Measurements from ENCODE around the gene KPNA1. TPM values are rescaled to one million over a fixed set of nuclear protein-coding genes. Genes with fewer than 3 reads are reported as not detected.
A peak's percentile ranks its signal among the peaks of the same experiment; 100 is the strongest.

KPNA1 gene
- total and polyA plus RNA-seq, 2 experiments from 2014 or later, result 19.8 to 30.1 TPM

GRCh38 chr3:122516846-122517360 lies 2.2 kb upstream of the KPNA1 start:
- H3K36me3 Mint-ChIP-seq (ENCODE audit: low read depth), result no peaks in the 10 kb centered on the region
- Histone ChIP-seq H3K27ac (ENCODE audit: low read depth) (no peak overlapping the region), H3K4me3 (no peak overlapping the region), H3K79me2 (replicated peaks; ENCODE audit: insufficient read depth) (peaks cover 22% of the 10 kb centered on the region), H3K4me1 (ENCODE audit: insufficient read depth) (peaks cover 18% of the 10 kb centered on the region), H4K20me1 (replicated peaks; ENCODE audit: insufficient read depth) (peaks cover 12% of the 10 kb centered on the region; the same call in 1 of the 2 replicates), H2AFZ (no peak overlapping the region), H3K9me2 (ENCODE audit: insufficient read depth) (no peaks in the 10 kb centered on the region), H3K4me2 (no peak overlapping the region), H3K36me3 (ENCODE audit: insufficient read depth) (no peaks in the 10 kb centered on the region), H3F3A (replicated peaks; ENCODE audit: low read depth) (no peaks in the 10 kb centered on the region; the same call in 1 of the 2 replicates), H3K27me3 (ENCODE audit: insufficient read depth) (no peaks in the 10 kb centered on the region)
- no peak for DNase-seq (ENCODE audit: low spot score)
- no peaks in the 10 kb centered on the region; the same call in 2 of the 3 replicates for H3K9me3 Mint-ChIP-seq
- TF ChIP-seq, protein P1, sequence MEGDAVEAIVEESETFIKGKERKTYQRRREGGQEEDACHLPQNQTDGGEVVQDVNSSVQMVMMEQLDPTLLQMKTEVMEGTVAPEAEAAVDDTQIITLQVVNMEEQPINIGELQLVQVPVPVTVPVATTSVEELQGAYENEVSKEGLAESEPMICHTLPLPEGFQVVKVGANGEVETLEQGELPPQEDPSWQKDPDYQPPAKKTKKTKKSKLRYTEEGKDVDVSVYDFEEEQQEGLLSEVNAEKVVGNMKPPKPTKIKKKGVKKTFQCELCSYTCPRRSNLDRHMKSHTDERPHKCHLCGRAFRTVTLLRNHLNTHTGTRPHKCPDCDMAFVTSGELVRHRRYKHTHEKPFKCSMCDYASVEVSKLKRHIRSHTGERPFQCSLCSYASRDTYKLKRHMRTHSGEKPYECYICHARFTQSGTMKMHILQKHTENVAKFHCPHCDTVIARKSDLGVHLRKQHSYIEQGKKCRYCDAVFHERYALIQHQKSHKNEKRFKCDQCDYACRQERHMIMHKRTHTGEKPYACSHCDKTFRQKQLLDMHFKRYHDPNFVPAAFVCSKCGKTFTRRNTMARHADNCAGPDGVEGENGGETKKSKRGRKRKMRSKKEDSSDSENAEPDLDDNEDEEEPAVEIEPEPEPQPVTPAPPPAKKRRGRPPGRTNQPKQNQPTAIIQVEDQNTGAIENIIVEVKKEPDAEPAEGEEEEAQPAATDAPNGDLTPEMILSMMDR (conservative IDR thresholded peaks at IDR 0.05; ENCODE audit: low read depth in 2 of 2), result 0 out of 4 replicates have a peak, but pooled peaks of 1 of the 2 experiments have one; percentile 27
- no peak for TF ChIP-seq EZH2 (IDR thresholded peaks at IDR 0.05; ENCODE audit: low read depth, unreplicated experiment)
- no peak overlapping the region for H3K27ac Mint-ChIP-seq
- no peak overlapping the region for H3K4me3 Mint-ChIP-seq
- peaks cover 17% of the 10 kb centered on the region for H3K4me1 Mint-ChIP-seq
- no peak for ATAC-seq
- peaks cover 2% of the 10 kb centered on the region for H3K27me3 Mint-ChIP-seq (ENCODE audit: insufficient read depth, low read depth, poor library complexity)

- ATAC-seq (no peak), DNase-seq (ENCODE audit: low spot score) (no peak)
- no peaks in the 10 kb centered on the region for H3K36me3 Mint-ChIP-seq (ENCODE audit: low read depth)
- H3K27ac Mint-ChIP-seq, result no peak overlapping the region
- Histone ChIP-seq H3K4me3 (no peak overlapping the region), H3K79me2 (replicated peaks; ENCODE audit: insufficient read depth) (peaks cover 32% of the 10 kb centered on the region), H3K27me3 (ENCODE audit: insufficient read depth) (no peaks in the 10 kb centered on the region), H3K9me2 (ENCODE audit: insufficient read depth) (no peaks in the 10 kb centered on the region), H4K20me1 (replicated peaks; ENCODE audit: insufficient read depth) (peaks cover 12% of the 10 kb centered on the region; the same call in 1 of the 2 replicates), H3K36me3 (ENCODE audit: insufficient read depth) (no peaks in the 10 kb centered on the region), H3K4me2 (no peak overlapping the region), H3K27ac (ENCODE audit: low read depth) (no peak overlapping the region), H3F3A (replicated peaks; ENCODE audit: low read depth) (no peaks in the 10 kb centered on the region; the same call in 1 of the 2 replicates), H3K4me1 (ENCODE audit: insufficient read depth) (peaks cover 28% of the 10 kb centered on the region), H2AFZ (no peak overlapping the region)
- H3K27me3 Mint-ChIP-seq (ENCODE audit: insufficient read depth, low read depth, poor library complexity), result peaks cover 2% of the 10 kb centered on the region
- peaks cover 28% of the 10 kb centered on the region for H3K4me1 Mint-ChIP-seq
- H3K9me3 Mint-ChIP-seq, result no peaks in the 10 kb centered on the region; the same call in 2 of the 3 replicates
- H3K4me3 Mint-ChIP-seq, result no peak overlapping the region
- TF ChIP-seq EZH2 (IDR thresholded peaks at IDR 0.05; ENCODE audit: low read depth, unreplicated experiment) (no peak), CREB1 (CRISPR knock-in tag; IDR thresholded peaks at IDR 0.05; ENCODE audit: low read depth) (no peak), EZH2phosphoT487 (IDR thresholded peaks at IDR 0.05; ENCODE audit: unreplicated experiment) (no peak), JUNB (IDR thresholded peaks at IDR 0.05; ENCODE audit: unreplicated experiment) (no peak), ZNF331 (CRISPR knock-in tag; IDR thresholded peaks at IDR 0.05; ENCODE audit: low read depth) (no peak), REST (IDR thresholded peaks at IDR 0.05; ENCODE audit: unreplicated experiment) (no peak)
- TF ChIP-seq, protein P2, sequence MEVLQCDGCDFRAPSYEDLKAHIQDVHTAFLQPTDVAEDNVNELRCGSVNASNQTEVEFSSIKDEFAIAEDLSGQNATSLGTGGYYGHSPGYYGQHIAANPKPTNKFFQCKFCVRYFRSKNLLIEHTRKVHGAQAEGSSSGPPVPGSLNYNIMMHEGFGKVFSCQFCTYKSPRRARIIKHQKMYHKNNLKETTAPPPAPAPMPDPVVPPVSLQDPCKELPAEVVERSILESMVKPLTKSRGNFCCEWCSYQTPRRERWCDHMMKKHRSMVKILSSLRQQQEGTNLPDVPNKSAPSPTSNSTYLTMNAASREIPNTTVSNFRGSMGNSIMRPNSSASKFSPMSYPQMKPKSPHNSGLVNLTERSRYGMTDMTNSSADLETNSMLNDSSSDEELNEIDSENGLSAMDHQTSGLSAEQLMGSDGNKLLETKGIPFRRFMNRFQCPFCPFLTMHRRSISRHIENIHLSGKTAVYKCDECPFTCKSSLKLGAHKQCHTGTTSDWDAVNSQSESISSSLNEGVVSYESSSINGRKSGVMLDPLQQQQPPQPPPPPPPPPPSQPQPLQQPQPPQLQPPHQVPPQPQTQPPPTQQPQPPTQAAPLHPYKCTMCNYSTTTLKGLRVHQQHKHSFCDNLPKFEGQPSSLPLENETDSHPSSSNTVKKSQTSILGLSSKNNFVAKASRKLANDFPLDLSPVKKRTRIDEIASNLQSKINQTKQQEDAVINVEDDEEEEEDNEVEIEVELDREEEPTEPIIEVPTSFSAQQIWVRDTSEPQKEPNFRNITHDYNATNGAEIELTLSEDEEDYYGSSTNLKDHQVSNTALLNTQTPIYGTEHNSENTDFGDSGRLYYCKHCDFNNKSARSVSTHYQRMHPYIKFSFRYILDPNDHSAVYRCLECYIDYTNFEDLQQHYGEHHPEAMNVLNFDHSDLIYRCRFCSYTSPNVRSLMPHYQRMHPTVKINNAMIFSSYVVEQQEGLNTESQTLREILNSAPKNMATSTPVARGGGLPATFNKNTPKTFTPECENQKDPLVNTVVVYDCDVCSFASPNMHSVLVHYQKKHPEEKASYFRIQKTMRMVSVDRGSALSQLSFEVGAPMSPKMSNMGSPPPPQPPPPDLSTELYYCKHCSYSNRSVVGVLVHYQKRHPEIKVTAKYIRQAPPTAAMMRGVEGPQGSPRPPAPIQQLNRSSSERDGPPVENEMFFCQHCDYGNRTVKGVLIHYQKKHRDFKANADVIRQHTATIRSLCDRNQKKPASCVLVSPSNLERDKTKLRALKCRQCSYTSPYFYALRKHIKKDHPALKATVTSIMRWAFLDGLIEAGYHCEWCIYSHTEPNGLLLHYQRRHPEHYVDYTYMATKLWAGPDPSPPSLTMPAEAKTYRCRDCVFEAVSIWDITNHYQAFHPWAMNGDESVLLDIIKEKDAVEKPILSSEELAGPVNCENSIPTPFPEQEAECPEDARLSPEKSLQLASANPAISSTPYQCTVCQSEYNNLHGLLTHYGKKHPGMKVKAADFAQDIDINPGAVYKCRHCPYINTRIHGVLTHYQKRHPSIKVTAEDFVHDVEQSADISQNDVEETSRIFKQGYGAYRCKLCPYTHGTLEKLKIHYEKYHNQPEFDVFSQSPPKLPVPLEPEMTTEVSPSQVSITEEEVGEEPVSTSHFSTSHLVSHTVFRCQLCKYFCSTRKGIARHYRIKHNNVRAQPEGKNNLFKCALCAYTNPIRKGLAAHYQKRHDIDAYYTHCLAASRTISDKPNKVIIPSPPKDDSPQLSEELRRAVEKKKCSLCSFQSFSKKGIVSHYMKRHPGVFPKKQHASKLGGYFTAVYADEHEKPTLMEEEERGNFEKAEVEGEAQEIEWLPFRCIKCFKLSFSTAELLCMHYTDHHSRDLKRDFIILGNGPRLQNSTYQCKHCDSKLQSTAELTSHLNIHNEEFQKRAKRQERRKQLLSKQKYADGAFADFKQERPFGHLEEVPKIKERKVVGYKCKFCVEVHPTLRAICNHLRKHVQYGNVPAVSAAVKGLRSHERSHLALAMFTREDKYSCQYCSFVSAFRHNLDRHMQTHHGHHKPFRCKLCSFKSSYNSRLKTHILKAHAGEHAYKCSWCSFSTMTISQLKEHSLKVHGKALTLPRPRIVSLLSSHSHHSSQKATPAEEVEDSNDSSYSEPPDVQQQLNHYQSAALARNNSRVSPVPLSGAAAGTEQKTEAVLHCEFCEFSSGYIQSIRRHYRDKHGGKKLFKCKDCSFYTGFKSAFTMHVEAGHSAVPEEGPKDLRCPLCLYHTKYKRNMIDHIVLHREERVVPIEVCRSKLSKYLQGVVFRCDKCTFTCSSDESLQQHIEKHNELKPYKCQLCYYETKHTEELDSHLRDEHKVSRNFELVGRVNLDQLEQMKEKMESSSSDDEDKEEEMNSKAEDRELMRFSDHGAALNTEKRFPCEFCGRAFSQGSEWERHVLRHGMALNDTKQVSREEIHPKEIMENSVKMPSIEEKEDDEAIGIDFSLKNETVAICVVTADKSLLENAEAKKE (CRISPR knock-in tag; IDR thresholded peaks at IDR 0.05), result no peak
These were observed 1.1 kb upstream of the KPNA1 start for GRCh38 chr3:122515870-122516269.

Measured in GM23338 (cell line).